NOMO-1 treated with DMSO at 0.1 percent for 48 hours (cell line): ENCODE measurements around the gene TRIM60.
"Not testable (repeated sequence)": the region's sequence is repeated elsewhere in the genome, so short reads cannot be mapped to it uniquely, and the experiment has no call there.

ENCODE experiments used
- DNase-seq: peaks from one replicate; lab custom pipeline; 2025; ENCODE audit not compliant: unreplicated experiment; lab: John Stamatoyannopoulos, UW

TRIM60 gene

DNA sequence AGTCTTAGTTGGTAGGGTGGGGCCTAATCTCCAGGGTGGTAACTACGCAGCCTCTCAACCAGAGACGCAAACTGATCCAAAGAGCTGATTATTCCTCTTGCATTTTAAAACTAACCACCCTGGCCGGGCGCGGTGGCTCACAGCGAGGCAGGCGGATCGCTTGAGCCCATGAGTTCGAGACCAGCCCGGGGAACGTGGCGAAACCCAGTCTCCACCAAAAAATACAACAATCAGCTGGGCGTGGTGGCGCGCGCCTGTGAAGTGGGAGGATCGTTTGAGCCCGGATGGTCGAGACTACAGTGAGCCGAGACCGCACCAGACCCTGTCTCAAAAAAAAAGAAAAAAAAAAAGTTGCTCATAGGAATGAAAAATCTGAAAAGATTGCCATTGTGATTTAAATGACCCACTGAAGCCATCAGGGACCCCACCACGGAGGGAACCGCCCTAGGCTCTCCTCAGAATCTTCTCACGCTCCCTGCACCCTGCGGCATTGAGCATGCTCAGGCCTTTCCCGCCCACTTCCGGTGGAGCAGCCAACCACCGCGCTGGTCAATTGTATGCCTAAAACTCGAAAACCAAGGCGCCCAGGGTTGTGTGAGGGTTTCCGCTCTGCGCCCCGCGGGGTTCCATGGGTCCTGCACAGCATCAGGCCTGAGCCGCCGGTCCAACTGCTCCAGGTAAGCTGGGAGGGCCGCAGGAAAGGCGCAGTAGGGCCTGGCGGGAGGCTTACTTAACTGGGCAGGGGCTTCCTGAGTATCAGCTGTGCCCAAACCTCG is at the start of gene TRIM60:
TRIM60 (plus strand) TSS at position 564 of the 776 bp plus-strand sequence. CDS start 8,074 bp downstream, outside the sequence.
- DNase-seq: no peak

GRCh38 chr4:164989471-164989870 is 42.3 kb upstream of the TRIM60 start:
- DNase-seq: no peak

GRCh38 chr4:164990786-164991185 is 41.0 kb upstream of the TRIM60 start:
- not testable (repeated sequence) for DNase-seq

GRCh38 chr4:164996123-164996522 is 35.7 kb upstream of the TRIM60 start:
- DNase-seq: not testable (repeated sequence)

GRCh38 chr4:164997324-164997723 is 34.5 kb upstream of the TRIM60 start:
- no peak for DNase-seq

GRCh38 chr4:164997941-164998340 is 33.9 kb upstream of the TRIM60 start:
- DNase-seq: no peak

GRCh38 chr4:164998526-164999080 is 33.2 kb upstream of the TRIM60 start:
- DNase-seq: not testable (repeated sequence)

GRCh38 chr4:165001957-165002356 is 29.8 kb upstream of the TRIM60 start:
- DNase-seq: not testable (repeated sequence)

- DNase-seq: no peak
Observed at GRCh38 chr4:165005352-165005925, 26.4 kb upstream of the TRIM60 start.

- no peak for DNase-seq
Observed at GRCh38 chr4:165006456-165006855, 25.3 kb upstream of the TRIM60 start.

- no peak for DNase-seq
Observed at GRCh38 chr4:165006886-165007285, 24.9 kb upstream of the TRIM60 start.

DNA sequence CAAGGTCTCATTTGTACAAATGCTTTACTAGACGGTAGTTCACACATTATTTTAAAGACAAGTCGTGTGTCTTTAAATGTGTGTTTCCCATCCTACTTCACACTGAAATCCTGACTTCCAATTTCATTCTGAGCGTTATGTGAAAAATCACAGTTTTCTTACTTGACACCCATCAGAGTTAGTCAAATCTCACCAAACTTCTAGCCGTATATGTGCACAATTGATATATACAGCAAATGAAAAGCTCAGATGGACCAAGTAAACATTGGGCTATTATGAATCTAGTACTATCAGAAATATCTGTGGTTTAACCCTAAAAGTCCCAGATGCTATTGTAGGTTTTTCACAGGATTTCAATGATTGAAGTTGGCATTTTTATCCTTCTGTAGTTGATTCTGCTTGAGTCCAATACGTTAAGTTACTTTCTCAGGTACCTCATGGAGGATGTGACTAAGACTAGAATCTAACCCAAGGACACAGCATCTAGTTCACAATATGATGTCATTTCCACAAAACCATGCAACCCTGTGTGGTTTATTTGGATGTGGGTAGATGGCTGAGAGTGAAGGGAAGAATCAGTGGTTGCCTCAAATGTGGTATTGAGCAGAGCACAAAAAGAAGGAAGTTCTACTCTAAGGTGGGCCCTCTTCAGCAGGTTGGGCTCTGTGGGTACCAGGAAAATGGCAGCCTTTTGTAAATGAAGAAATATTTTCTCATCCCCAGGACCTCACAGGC is 22.1 kb upstream of the TRIM60 start:
- no peak for DNase-seq

DNA sequence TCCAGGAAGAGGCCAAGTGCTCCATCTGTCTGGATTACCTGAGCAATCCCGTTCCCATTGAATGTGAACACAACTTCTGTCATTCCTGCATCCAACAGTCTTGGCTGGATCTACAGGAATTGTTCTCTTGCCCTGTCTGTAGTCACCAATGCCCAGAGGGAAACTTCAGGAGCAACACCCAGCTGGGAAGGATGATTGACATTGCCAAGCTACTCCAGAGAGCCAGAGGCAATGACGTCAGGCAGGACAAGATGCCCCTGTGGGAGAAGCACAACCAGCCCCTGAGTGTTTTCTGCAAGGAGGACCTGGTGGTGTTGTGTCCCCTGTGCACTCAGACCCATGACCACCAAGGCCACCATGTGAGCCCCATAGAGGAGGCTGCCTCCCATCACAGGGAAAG is 21.3 kb upstream of the TRIM60 start:
- DNase-seq: no peak

DNA sequence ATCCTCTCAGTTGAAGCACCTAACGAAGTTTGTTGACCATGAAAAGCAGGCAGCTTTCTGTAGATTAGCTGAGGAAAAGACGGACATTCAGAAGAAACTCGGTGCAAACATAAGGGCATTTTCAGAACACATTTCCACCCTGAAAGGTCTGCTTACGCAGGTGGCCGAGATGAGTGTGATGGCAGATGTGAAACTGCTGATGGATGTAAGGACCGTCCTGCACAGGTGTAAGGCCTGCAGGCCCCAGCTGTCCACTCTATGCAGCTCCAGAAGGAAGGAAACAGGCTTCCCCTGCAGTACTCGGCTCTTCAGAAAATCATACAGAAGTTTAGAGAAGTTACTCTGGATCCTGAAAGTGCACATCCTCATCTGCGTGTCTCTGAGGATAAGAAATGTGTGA is 20.8 kb upstream of the TRIM60 start:
- no peak for DNase-seq

- no peak for DNase-seq
Observed at GRCh38 chr4:165011403-165011802, 20.4 kb upstream of the TRIM60 start.

DNA sequence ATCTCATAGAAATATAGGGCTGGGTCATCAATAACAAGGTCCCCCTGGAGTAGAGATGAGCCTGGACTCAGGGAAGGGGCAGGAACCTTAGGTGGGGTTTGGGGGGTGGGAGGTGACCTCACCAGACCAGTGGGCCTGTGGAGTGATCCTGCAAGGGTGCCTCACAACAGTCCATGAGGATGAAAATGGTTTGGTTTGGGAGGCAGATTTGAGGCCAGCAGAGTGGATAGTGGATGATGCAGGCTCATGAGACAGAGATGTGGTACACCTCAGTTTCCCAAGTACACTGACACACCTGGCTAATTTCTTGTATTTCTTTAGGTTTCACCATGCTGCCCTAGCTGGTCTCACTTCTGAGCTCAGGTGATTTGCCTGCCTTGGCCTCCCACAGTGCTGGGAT is 18.1 kb upstream of the TRIM60 start:
- DNase-seq: no peak

- no peak for DNase-seq
Observed at GRCh38 chr4:165016971-165017370, 14.8 kb upstream of the TRIM60 start.

GRCh38 chr4:165019995-165020394 is 11.8 kb upstream of the TRIM60 start:
- DNase-seq: not testable (repeated sequence)

- DNase-seq: not testable (repeated sequence)
Observed at GRCh38 chr4:165025782-165026181, 6.0 kb upstream of the TRIM60 start.

GRCh38 chr4:165027762-165028402 is 3.9 kb upstream of the TRIM60 start:
- no peak for DNase-seq

DNA sequence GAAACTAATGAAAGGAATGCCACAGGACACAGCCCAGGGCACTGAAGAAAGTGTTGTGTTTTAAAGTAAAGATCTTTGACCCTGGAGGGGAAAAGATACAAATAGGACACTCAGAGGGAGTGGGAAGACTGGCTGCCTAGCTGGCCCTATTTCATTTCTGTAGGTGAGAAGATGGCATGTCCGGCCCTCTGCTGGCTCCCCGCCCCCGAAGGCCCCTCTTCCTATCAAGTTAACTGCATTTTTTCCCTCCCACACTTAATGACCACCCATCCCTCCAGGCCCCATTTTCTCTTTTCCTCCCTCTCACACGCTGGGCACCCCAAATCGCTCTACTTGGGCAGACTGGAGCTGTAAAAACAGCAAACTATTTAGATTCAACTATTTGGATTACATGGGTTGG is 16.4 kb downstream of the TRIM60 start:
- DNase-seq: no peak
